Mucosa of rectum (tissue), 2 donors: ENCODE measurements around the gene AMZ1.
"Not testable (repeated sequence)": the region's sequence is repeated elsewhere in the genome, so short reads cannot be mapped to it uniquely, and the experiment has no call there.

Source experiments
- H3K27ac ChIP-seq, 2 donors: one replicate each; pipeline ENCODE4 v1.7.0; 2013; ENCODE audit warnings: inconsistent platforms in 2 of 2, low read depth in 2 of 2, low read length in 2 of 2
- H3K27me3 ChIP-seq, 2 donors: one replicate each; pipeline ENCODE4 v1.7.0; 2013; ENCODE audit warnings: low read length in 2 of 2; ENCODE audit not compliant: control insufficient read depth in 2 of 2, insufficient read depth in 2 of 2
- H3K36me3 ChIP-seq, 2 donors: one replicate each; pipeline ENCODE4 v1.7.0; 2013; ENCODE audit warnings: low read length in 2 of 2; ENCODE audit not compliant: control insufficient read depth in 2 of 2, insufficient read depth in 2 of 2
- H3K4me1 ChIP-seq, 2 donors: one replicate each; pipeline ENCODE4 v1.7.0; 2013; ENCODE audit warnings: low read length in 2 of 2, mild to moderate bottlenecking in 1 of 2; ENCODE audit not compliant: control insufficient read depth in 2 of 2, insufficient read depth in 2 of 2
- H3K4me3 ChIP-seq, 2 donors: one replicate each; pipeline ENCODE4 v1.7.0; 2013; ENCODE audit warnings: low read length in 2 of 2
- H3K9ac ChIP-seq, 2 donors: one replicate each; pipeline ENCODE4 v1.7.0; 2013; ENCODE audit warnings: low read length in 2 of 2, low read depth in 1 of 2, mild to moderate bottlenecking in 1 of 2
- H3K9me3 ChIP-seq, 2 donors: one replicate each; pipeline ENCODE4 v1.7.0; 2013; ENCODE audit warnings: low read length in 2 of 2; ENCODE audit not compliant: control insufficient read depth in 2 of 2
- donor health status: healthy.
- donor health status: Normal muscosa, but diverticular disease.

Gene AMZ1

GRCh38 chr7:2726316-2727018 lies 38.5 kb downstream of the AMZ1 start:
- Histone ChIP-seq H3K9me3 (no peaks in the 10 kb centered on the region), H3K27ac (no peak overlapping the region), H3K9ac (no peak overlapping the region), H3K4me1 (peaks cover 0 to 3% of the 10 kb centered on the region in 2 donors), H3K36me3 (peaks cover 13 to 19% of the 10 kb centered on the region in 2 donors), H3K4me3 (no peak overlapping the region), H3K27me3 (no peaks in the 10 kb centered on the region)

- H3K27ac ChIP-seq, H3K4me3 ChIP-seq, H3K9me3 ChIP-seq, H3K9ac ChIP-seq, H3K27me3 ChIP-seq, H3K4me1 ChIP-seq: not testable (repeated sequence)
- peaks cover 13 to 19% of the 10 kb centered on the region in 2 donors for H3K36me3 ChIP-seq
Observed at GRCh38 chr7:2727206-2727605, 39.2 kb downstream of the AMZ1 start.

- Histone ChIP-seq H3K4me1 (peaks cover 0 to 3% of the 10 kb centered on the region in 2 donors), H3K27ac (no peak overlapping the region), H3K9ac (no peak overlapping the region), H3K36me3 (peaks cover 13 to 19% of the 10 kb centered on the region in 2 donors), H3K9me3 (no peaks in the 10 kb centered on the region), H3K4me3 (no peak overlapping the region), H3K27me3 (no peaks in the 10 kb centered on the region)
Observed at GRCh38 chr7:2728316-2729030, 40.5 kb downstream of the AMZ1 start.

GRCh38 chr7:2729031-2729892 lies 41.3 kb downstream of the AMZ1 start:
- Histone ChIP-seq H3K9me3 (no peaks in the 10 kb centered on the region), H3K27me3 (no peaks in the 10 kb centered on the region), H3K36me3 (peaks cover 13 to 19% of the 10 kb centered on the region in 2 donors), H3K27ac (peak overlapping the region in 1 of 2 donors; percentile 32), H3K4me1 (peaks cover 0 to 3% of the 10 kb centered on the region in 2 donors), H3K4me3 (no peak overlapping the region), H3K9ac (peak overlapping the region in 1 of 2 donors; percentile 1)

GRCh38 chr7:2729893-2730716 lies 42.1 kb downstream of the AMZ1 start:
- H3K4me3 ChIP-seq: no peak overlapping the region
- H3K36me3 ChIP-seq: peaks cover 13 to 19% of the 10 kb centered on the region in 2 donors
- peaks cover 3 to 5% of the 10 kb centered on the region in 2 donors for H3K4me1 ChIP-seq
- no peaks in the 10 kb centered on the region for H3K9me3 ChIP-seq
- peak overlapping the region in 1 of 2 donors; percentile 32 for H3K27ac ChIP-seq
- no peak overlapping the region for H3K9ac ChIP-seq
- H3K27me3 ChIP-seq: no peaks in the 10 kb centered on the region

- Histone ChIP-seq H3K9me3 (no peaks in the 10 kb centered on the region), H3K36me3 (peaks cover 11 to 16% of the 10 kb centered on the region in 2 donors), H3K4me3 (no peak overlapping the region), H3K27ac (no peak overlapping the region), H3K27me3 (no peaks in the 10 kb centered on the region), H3K4me1 (peaks cover 3 to 8% of the 10 kb centered on the region in 2 donors), H3K9ac (no peak overlapping the region)
Observed at GRCh38 chr7:2730846-2731770, 43.1 kb downstream of the AMZ1 start.

- Histone ChIP-seq H3K9ac (no peak overlapping the region), H3K36me3 (peaks cover 4 to 10% of the 10 kb centered on the region in 2 donors), H3K4me3 (no peak overlapping the region), H3K4me1 (peaks cover 3 to 8% of the 10 kb centered on the region in 2 donors), H3K27ac (no peak overlapping the region), H3K27me3 (no peaks in the 10 kb centered on the region), H3K9me3 (no peaks in the 10 kb centered on the region)
Observed at GRCh38 chr7:2732388-2732787, 44.4 kb downstream of the AMZ1 start.

- peaks cover 3 to 8% of the 10 kb centered on the region in 2 donors for H3K4me1 ChIP-seq
- peaks cover 4 to 10% of the 10 kb centered on the region in 2 donors for H3K36me3 ChIP-seq
- H3K27me3 ChIP-seq: no peaks in the 10 kb centered on the region
- H3K9ac ChIP-seq: no peak overlapping the region
- H3K9me3 ChIP-seq: no peaks in the 10 kb centered on the region
- H3K27ac ChIP-seq: peak overlapping the region in 1 of 2 donors; percentile 26
- H3K4me3 ChIP-seq: no peak overlapping the region
Observed at GRCh38 chr7:2732959-2733584, 45.1 kb downstream of the AMZ1 start.
